Omental fat pad (tissue), 4 donors: Measurements from ENCODE around the gene ZNF319. TPM values are rescaled to one million over a fixed set of nuclear protein-coding genes. Genes with fewer than 3 reads are reported as not detected.

Experiments
- ATAC-seq: fragments of 150-250 bp; one replicate; pipeline ENCODE4 v1.9.1; 2016; ENCODE audit warnings: mild to moderate bottlenecking, moderate library complexity; ENCODE audit not compliant: low FRiP score
- DNase-seq: peaks from one replicate; pipeline ENCODE4 v3.0.0-alpha.2; 2019; ENCODE audit warnings: low spot score
- total RNA-seq, 4 donors: library from RNA; depleted of rRNA; stranded (reverse); fragments of >200 nt; gene quantifications; one replicate each; pipeline ENCODE4 v1.1.0, GENCODE V29; 2016
- TF ChIP-seq, protein P1 (sequence below), 3 donors: fragments of 450-650 bp; IDR thresholded peaks; one replicate each; pipeline ENCODE4 v1.5.1; 2016 to 2017; ENCODE audit warnings: antibody characterized with exemption in 3 of 3, mild to moderate bottlenecking in 3 of 3, moderate library complexity in 2 of 3

Gene ZNF319
- total RNA-seq, 4 donors from 2014 or later = 3.2 to 9.1 (median 5.6) TPM

DNA sequence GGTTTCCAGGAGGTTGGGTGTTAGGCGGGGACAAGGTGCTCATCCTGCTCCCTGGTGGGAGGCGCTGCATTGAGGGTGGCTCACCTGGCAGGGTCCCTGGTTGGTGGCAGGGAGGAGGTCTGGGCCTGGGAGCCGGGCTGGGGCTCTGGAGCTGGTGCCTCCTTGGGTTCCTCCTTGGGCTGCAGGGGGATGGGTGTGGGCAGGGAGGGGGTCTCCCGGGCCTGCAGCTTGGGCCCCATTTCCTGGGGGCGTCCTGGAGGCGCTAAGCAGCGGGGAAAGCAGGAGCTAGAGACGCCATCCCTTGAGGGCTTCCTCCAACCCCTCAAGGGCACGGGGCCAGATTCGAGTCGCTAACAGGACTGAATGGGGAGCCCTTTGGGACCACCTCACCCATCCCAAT is 40.7 kb downstream of the ZNF319 start:
- DNase-seq = no peak

DNA sequence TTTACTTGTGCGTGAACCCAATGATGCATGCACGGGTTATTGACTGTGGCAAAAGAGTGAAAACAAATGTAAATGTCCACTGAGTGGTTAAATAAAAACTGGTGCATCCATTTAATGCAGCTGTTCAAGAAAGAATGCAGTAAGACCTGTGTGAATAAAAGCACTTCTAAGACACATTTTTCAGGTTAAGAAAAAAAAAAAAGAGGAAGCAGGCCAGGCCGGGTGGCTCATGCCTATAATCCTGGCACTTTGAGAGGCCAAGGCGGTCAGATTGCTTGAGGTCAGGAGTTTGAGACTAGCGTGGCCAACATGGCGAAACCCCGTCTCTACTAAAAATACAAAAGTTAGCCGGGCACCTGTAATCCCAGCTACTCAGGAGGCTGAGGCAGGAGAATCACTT is 41.4 kb downstream of the ZNF319 start:
- ATAC-seq (no peak), DNase-seq (no peak)
- TF ChIP-seq, protein P1, sequence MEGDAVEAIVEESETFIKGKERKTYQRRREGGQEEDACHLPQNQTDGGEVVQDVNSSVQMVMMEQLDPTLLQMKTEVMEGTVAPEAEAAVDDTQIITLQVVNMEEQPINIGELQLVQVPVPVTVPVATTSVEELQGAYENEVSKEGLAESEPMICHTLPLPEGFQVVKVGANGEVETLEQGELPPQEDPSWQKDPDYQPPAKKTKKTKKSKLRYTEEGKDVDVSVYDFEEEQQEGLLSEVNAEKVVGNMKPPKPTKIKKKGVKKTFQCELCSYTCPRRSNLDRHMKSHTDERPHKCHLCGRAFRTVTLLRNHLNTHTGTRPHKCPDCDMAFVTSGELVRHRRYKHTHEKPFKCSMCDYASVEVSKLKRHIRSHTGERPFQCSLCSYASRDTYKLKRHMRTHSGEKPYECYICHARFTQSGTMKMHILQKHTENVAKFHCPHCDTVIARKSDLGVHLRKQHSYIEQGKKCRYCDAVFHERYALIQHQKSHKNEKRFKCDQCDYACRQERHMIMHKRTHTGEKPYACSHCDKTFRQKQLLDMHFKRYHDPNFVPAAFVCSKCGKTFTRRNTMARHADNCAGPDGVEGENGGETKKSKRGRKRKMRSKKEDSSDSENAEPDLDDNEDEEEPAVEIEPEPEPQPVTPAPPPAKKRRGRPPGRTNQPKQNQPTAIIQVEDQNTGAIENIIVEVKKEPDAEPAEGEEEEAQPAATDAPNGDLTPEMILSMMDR (IDR thresholded peaks at IDR 0.05) = no peak

More for the DNA sequence above, 40.7 kb downstream of the ZNF319 start:
- ATAC-seq = no peak
- TF ChIP-seq, protein P1 (IDR thresholded peaks at IDR 0.05) = no peak

DNA sequence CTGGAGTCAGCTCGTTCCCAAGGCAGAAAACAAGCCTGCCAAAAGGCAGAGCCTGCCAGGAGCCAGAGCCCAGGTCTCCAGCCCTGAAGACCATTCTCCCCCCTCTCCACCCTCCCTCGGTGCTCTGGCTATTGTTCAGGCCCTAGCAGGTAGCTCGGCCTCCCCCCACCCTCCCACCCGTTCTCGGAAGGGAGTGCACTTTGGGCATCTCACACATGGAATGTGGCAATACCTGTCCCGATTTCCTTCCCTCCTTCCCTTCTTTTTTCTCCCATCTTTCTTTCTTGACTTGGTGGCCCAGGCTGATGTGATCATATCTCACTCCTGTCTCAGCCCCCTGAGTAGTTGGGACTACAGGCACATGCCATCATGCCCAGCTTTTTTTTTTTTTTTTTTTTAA is 41.9 kb downstream of the ZNF319 start:
- no peak for DNase-seq
- TF ChIP-seq, protein P1 (IDR thresholded peaks at IDR 0.05) = no peak
- ATAC-seq = no peak

DNA sequence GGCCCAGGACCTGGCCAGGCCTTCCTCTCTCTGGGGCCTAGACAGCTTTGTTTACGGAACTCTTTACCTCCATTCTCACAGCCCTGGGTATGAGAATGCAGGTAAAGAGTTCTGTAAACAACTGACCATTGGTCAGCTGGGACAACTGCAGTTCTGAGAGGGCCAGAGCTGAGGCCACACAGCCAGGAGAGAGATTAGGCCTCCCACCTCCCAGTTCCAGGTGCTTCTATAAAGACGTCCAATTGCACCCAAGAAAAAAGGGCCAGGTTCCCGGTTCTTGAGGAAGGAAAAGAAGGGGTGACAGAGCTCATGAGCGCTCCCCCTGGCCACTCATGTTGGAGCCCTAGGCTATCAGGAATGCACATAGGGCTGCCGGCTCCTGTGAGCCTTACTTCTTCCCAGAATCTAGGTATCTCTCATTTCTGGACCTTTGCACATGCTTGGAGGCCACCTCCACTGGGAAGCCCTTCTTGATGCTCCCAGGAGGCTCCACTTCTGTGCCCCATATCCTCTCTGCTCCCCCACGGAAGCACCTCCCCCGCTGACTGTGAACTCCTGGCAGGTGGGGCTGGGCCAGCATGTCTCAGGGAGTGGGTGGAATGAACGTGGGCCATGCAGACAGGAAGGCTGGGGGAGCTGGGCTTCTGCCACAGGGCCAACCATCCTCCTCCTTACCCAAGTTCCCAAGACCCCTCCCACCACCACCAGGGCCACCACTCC is 42.6 kb downstream of the ZNF319 start:
- TF ChIP-seq, protein P1 (IDR thresholded peaks at IDR 0.05) = no peak
- DNase-seq = no peak
- no peak for ATAC-seq

DNA sequence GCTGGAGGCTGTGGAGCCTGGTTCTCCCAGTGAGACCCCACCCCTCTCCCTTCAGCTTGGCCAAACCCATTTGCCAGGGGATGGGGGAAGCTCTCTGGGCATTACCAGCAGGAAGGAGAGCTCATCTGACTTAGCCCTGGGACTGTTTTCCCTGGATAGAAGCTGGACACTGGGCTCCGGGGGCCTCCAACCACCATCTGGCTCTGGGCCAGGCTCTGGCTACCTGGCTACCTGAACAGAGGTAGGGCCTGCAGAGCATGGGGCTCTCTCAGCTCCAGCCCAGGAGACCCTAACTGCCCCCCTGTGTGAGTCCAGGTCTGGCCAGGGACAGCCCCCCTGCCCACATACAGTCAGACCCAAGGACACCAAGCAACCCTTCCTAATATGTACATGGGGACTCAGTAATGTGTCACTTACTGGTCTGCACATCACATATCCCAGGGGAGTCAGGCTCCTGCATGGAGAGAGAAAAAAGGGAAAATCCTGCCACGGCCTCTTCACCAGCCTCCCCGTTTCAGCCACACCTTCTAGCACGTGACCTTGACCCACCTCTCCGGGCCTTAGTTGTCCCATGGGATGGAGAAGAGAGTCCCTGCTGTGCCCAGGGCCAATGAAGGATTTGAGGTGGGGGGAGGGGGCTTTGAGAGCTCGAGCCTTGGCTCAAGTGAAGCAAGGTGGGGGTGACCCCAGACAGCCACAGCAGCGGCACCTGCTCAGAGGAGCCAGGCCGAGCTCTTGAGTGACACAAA is 43.4 kb downstream of the ZNF319 start:
- DNase-seq (no peak), ATAC-seq (no peak)
- TF ChIP-seq, protein P1 (IDR thresholded peaks at IDR 0.05) = no peak

DNA sequence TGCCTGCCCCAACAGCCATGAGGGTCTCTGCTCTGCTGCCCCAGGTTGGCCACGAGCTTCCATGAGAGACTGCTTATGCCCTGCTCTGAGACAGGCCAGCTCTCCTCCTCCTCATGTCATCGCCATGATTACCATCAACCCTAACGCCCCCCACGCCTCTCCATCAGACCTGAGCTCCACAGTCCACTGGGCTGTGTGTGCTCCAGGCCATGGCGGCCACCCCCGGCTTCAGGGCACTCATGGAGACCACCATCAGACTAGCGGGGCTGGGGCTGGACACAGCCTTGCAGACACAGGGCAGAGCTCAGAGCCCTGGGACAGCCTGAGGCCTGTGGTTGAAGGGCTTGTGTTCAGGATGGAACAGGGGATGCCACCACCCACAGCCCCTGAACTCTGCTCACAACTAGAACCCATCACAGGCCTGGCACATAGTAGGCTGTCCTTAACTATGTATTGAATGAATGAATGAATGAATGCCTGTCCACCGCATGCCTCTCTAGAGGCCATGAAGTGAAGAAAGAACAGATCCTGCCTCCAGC is 44.1 kb downstream of the ZNF319 start:
- TF ChIP-seq, protein P1 (IDR thresholded peaks at IDR 0.05) = no peak
- DNase-seq = no peak
- ATAC-seq = no peak
